NCI-H69 (cell line): ENCODE data around the gene TRAIP.
"Not testable (repeated sequence)": the region's sequence is repeated elsewhere in the genome, so short reads cannot be mapped to it uniquely, and the experiment has no call there.

Experiments
- DNase-seq: peaks from one replicate; lab custom pipeline; 2025; lab: John Stamatoyannopoulos, UW

The TRAIP gene

GRCh38 chr3:49792371-49793150, 63.8 kb downstream of the TRAIP start:
- no peak for DNase-seq

DNA sequence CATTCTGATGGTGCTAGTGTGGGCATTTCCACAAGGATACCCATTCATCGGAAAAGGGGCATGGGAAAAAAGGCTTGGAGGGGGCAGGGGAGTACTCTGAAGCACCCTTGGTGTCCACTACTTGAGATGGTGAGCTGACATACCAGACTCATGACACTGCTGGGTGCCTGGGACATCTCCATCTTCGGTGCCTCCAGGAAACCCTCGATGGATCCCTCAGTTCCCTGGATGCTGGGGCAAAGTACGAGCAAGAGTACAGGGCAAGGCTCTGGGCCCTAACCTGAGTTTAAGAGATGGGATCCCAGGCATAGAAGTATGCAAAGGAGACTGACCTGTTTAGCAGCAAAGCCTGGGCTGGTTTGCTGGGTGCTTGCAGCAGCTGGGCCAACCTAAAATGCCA, 64.8 kb downstream of the TRAIP start:
- no peak for DNase-seq

DNA sequence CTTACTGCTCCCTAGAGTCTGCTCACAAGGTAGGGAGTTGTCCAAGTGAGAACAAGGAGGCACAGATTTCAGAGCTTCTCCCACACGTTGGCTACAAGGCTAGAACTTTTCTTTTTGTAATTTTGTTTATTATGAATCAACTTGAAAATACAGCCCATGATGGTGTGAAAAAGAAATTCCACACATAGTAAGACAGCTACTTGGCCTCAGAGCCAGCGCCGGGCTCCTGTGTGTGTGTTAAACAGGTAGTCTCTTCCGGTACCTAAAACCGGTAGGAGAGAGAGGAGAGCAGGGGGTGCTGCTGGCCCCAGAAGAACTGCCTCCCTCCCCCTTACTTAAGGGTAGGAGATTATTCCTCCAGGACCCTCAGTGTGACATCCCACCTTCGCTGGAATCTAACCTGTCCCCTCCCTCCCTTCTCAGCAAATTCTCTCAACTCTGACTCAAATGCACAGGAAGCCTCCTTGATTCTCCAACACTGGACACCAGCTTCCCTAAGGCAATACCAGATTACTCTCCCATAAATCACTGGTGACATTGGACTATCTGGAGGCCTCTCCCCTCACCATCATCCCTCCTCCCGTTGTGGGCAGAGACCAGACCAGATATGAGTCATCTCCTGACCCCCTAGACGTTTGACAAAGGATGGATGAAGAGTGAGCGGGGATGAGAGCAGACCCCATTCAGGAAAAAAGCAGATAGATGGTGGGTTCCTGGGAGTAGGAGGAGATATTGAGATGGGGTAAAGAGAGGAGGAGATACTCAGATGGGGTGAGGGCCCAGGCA, 65.5 kb downstream of the TRAIP start:
- no peak for DNase-seq

- no peak for DNase-seq
Measured at GRCh38 chr3:49788056-49788455, 68.3 kb downstream of the TRAIP start.

- DNase-seq: no peak
Measured at GRCh38 chr3:49787536-49787935, 68.8 kb downstream of the TRAIP start.

- no peak for DNase-seq
Measured at GRCh38 chr3:49787182-49787464, 69.2 kb downstream of the TRAIP start.

GRCh38 chr3:49786357-49787181, 69.8 kb downstream of the TRAIP start, which contains the start of gene IP6K1:
Gene IP6K1 (minus strand): TSS chr3:49786542. CDS start chr3:49748040, 38,502 bp downstream.
- peak; percentile 98 for DNase-seq

GRCh38 chr3:49785565-49786356, 70.6 kb downstream of the TRAIP start:
- peak; percentile 51 for DNase-seq

DNA sequence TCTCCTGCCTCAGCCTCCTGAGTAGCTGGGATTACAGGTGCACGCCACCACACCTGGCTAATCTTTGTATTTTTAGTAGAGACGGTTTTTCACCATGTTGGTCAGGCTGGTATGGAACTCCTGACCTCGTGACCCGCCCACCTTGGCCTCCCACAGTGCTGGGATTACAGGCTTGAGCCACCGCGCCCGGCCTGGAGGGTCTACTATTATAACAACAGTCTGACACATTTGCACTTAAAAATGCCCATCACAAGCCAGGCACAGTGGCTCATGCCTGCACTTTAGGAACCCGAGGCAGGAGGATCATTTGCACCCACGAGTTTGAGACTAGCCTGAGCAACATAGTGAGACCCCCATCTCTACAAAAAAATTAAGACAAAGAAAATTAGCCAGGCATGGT, 74.1 kb downstream of the TRAIP start:
- DNase-seq: not testable (repeated sequence)

GRCh38 chr3:49781415-49782199, 74.8 kb downstream of the TRAIP start:
- no peak for DNase-seq

DNA sequence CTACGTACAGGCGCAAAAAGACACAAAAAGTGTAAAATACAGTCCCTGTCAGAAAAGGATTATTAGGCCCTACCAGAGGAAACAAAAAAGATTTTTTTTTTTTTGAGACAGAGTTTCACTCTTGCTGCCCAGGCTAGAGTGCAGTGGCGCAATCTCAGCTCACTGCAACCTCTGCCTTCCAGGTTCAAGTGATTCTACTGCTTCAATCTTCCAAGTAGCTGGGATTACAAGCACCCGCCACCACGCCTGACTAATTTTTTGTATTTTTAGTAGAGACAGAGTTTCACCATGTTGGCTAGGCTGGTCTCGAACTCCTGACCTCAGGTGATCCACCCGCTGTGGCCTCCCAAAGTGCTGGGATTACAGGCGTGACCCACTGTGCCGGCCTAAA, 75.4 kb downstream of the TRAIP start:
- DNase-seq: not testable (repeated sequence)

DNA sequence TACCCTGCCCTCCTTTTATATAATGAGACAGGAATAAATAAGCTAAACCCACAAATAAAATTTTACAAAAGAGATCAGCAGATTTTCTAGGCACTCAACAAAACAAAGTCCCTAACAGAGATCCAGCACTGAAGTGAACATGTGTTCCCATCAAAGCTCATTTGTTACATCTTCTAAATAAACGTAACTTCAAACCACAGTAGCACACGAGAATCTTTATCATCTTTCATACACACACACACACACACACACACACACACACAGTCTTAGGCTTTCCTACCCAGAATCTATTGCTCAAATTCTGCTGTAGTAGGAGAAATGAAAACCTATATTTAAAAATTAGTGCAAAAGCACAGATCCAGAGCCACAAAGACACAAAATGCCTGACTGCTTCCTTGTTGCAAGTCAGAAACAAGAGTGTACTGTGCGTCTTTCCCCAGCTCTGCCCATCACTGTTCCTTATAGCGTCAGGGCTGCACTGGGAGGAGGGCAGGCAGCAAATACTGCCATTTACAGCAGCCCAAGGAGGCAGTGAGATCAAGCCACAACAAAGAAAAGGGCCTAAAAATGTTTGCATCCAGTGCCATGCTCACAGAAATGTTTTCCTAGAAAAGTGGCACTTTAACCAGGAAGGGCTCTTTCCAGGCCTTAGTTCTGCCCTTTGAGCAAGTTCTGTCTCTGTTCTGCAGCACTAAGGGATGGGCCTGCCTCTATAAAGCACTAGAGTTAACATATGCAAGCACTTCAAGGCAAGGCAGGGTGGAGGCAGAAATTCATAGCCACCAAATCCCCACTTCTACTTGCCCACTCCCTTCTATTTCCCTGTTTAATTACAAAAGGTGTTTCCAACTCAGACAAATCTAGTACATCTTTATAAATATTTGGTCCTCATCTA, 76.0 kb downstream of the TRAIP start:
- no peak for DNase-seq

- DNase-seq: no peak
Measured at GRCh38 chr3:49779358-49780079, 76.8 kb downstream of the TRAIP start.
